Nephron (organoid): ENCODE results near the gene COX7A2L.

Experiments
- H3K27ac Mint-ChIP-seq, 3 experiments: 2 replicates each; pipeline ENCODE4 v1.8.0; 2020; ENCODE audit warnings: mixed read lengths in 3 of 3, mild to moderate bottlenecking in 2 of 3, moderate library complexity in 1 of 3
- H3K27me3 Mint-ChIP-seq: 2 replicates; pipeline ENCODE4 v1.8.0; 2021; ENCODE audit warnings: low read depth, mild to moderate bottlenecking, moderate library complexity, mixed read lengths
- H3K36me3 Mint-ChIP-seq: 2 replicates; pipeline ENCODE4 v1.8.0; 2020; ENCODE audit warnings: low read depth, mixed read lengths
- H3K4me1 Mint-ChIP-seq: 2 replicates; pipeline ENCODE4 v1.8.0; 2020; ENCODE audit warnings: mixed read lengths
- H3K4me3 Mint-ChIP-seq, 3 experiments: 2 replicates each; pipeline ENCODE4 v1.8.0; 2020; ENCODE audit warnings: mild to moderate bottlenecking in 3 of 3, mixed read lengths in 3 of 3, moderate library complexity in 2 of 3
- H3K9me3 Mint-ChIP-seq: 2 replicates; pipeline ENCODE4 v1.8.0; 2020; ENCODE audit warnings: mixed read lengths
- TF ChIP-seq, protein P1 (sequence below), 3 experiments: fragments of 200-600 bp; sonication (generic); IDR thresholded peaks; one replicate each; pipeline ENCODE4 v1.5.0; 2021; ENCODE audit warnings: antibody characterized with exemption in 3 of 3; ENCODE audit not compliant: unreplicated experiment in 3 of 3

Gene COX7A2L

DNA sequence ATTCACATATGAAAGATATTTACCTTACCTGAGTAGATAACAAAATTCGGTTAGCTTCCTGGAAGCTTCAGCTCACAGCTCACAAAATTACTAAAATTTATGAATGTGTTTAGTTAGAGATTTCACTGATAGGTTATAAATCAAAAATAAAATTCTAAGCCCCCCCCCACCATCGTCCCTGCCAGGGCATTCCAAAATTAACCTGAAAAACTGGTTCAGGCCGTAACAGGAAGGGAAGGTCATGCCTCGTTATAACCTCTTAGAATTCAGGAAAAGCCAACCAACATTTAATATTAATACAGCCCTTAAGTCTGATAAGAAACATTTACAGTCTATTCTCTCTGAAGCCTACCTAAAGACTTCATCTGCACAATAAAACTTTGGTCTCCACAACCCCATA, 48.9 kb downstream of the COX7A2L start:
- TF ChIP-seq, protein P1, sequence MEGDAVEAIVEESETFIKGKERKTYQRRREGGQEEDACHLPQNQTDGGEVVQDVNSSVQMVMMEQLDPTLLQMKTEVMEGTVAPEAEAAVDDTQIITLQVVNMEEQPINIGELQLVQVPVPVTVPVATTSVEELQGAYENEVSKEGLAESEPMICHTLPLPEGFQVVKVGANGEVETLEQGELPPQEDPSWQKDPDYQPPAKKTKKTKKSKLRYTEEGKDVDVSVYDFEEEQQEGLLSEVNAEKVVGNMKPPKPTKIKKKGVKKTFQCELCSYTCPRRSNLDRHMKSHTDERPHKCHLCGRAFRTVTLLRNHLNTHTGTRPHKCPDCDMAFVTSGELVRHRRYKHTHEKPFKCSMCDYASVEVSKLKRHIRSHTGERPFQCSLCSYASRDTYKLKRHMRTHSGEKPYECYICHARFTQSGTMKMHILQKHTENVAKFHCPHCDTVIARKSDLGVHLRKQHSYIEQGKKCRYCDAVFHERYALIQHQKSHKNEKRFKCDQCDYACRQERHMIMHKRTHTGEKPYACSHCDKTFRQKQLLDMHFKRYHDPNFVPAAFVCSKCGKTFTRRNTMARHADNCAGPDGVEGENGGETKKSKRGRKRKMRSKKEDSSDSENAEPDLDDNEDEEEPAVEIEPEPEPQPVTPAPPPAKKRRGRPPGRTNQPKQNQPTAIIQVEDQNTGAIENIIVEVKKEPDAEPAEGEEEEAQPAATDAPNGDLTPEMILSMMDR (IDR thresholded peaks at IDR 0.05; ENCODE audit: unreplicated experiment in 3 of 3) = no peak
- H3K4me1 Mint-ChIP-seq = no peaks in the 10 kb centered on the region
- no peaks in the 10 kb centered on the region for H3K9me3 Mint-ChIP-seq
- H3K27me3 Mint-ChIP-seq = no peaks in the 10 kb centered on the region
- H3K4me3 Mint-ChIP-seq = no peak overlapping the region
- H3K36me3 Mint-ChIP-seq = peaks cover 42% of the 10 kb centered on the region
- no peak overlapping the region for H3K27ac Mint-ChIP-seq

DNA sequence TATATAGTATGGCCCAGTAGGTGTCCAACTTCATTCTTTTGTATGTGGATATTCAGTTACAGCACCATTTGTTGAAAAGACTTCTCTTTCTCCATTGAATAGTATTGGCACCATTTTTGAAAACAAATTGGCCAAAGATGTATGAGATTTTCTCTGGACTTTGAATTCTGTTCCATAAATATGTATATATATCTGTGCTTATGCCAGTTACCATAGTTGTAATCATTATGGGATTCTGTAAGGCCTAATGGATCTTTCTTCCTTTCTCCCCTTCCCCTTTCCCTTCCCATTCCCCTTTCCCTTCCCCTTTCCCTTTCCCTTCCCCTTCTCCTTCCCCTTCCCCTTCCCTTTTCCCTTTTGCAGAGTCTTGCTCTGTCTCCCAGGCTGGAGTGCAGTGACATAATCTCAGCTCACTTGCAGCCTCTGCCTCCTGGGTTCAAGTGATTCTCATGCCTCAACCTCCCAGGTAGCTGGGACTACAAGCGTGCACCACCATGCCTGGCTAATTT, 51.0 kb downstream of the COX7A2L start:
- H3K27me3 Mint-ChIP-seq = no peaks in the 10 kb centered on the region
- H3K36me3 Mint-ChIP-seq = peaks cover 43% of the 10 kb centered on the region
- H3K4me1 Mint-ChIP-seq = no peaks in the 10 kb centered on the region
- no peak overlapping the region for H3K27ac Mint-ChIP-seq
- H3K9me3 Mint-ChIP-seq = no peaks in the 10 kb centered on the region
- TF ChIP-seq, protein P1 (IDR thresholded peaks at IDR 0.05; ENCODE audit: unreplicated experiment in 3 of 3) = no peak
- H3K4me3 Mint-ChIP-seq = no peak overlapping the region

DNA sequence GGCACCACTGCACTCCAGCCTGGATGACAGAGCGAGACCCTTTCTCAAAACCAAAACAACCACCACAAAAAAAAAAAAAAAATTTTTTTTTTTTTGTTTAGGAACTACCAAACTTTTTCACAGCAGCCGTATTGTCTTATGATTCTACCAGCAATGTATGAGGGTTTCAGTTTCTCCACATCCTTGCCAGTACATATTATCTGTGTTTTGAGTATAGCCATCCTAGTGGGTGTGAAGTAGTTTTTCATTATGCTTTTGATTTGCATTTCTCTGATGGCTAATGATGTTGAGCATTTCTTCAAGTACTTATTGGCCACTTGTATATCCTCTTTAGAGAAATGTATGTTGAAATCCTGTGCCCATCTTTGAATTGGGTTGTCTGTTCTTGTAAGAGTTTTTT, 51.7 kb downstream of the COX7A2L start:
- Mint-ChIP-seq H3K27ac (no peak overlapping the region), H3K9me3 (no peaks in the 10 kb centered on the region), H3K4me1 (no peaks in the 10 kb centered on the region), H3K27me3 (no peaks in the 10 kb centered on the region), H3K36me3 (peaks cover 40% of the 10 kb centered on the region), H3K4me3 (no peak overlapping the region)
- TF ChIP-seq, protein P1 (IDR thresholded peaks at IDR 0.05; ENCODE audit: unreplicated experiment in 3 of 3) = no peak

DNA sequence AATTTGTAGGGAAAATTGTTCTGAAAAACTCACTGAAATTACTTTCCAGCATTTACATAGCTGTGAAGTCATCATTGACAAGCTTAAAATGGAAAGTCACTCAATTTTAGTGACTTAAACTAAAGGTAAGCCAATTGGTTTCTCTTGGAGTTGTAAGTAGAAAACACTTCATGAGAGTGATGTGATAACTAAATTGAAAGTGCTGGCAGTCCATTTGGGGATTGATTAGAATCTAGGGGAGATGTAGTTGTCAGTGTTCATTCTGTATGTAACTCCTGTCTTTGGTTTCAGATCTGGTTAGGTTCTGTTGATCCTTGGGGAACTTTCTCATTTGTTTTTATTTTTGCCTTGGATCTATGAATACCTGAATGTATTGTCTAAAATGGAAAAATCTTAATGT, 53.8 kb downstream of the COX7A2L start:
- TF ChIP-seq, protein P1 (IDR thresholded peaks at IDR 0.05; ENCODE audit: unreplicated experiment in 3 of 3) = no peak
- Mint-ChIP-seq H3K27ac (no peak overlapping the region), H3K27me3 (peaks cover 3% of the 10 kb centered on the region), H3K4me3 (no peak overlapping the region), H3K36me3 (peaks cover 48% of the 10 kb centered on the region), H3K4me1 (no peaks in the 10 kb centered on the region), H3K9me3 (no peaks in the 10 kb centered on the region)

DNA sequence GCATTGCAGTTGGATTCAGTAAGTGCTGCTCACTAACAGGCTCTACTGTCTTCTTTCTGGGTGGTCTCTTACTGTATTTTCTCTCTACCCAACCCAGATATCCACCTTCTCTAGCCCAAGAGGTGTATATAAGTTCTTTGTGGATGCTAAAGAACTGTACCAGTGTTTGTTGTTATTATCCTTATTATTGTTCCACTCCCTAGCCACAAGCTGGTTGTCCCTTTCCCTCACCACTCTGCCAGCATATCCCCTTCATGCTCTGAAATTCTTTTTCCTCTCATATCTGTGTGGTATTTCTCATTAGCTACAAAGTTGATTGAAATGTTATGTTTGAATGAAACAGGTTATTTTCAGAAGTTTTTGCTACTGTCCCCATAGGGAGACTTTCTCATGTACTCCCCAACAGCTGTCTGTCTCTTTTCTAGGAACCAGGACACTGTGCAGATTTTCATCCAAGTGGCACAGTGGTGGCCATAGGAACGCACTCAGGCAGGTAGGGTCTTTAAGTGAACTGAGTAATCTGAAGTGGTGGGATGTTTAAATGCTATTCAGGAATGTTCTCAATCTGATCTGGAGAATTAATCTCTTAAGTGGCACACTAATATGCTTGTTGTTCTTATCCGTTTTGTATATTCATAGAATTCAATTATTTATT, 56.8 kb downstream of the COX7A2L start:
- Mint-ChIP-seq H3K36me3 (peaks cover 63% of the 10 kb centered on the region), H3K27ac (no peak overlapping the region), H3K4me1 (no peaks in the 10 kb centered on the region), H3K4me3 (no peak overlapping the region), H3K9me3 (no peaks in the 10 kb centered on the region), H3K27me3 (peaks cover 3% of the 10 kb centered on the region)
- TF ChIP-seq, protein P1 (IDR thresholded peaks at IDR 0.05; ENCODE audit: unreplicated experiment in 3 of 3) = no peak

DNA sequence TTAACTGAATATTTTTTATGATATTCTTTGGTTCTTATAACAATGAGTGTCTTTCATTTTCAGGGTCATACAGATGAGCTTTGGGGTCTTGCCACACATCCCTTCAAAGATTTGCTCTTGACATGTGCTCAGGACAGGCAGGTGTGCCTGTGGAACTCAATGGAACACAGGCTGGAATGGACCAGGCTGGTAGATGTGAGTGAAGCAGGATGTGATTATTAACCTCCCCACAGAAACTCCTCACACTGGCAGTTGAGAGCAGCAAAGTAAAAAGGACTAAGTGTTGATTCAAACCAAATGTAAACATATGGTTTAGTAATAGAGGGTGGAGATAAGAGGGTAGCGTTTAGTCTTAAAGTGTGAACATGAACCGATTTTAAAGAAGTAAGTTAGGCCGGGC, 57.8 kb downstream of the COX7A2L start:
- no peaks in the 10 kb centered on the region for H3K4me1 Mint-ChIP-seq
- no peaks in the 10 kb centered on the region for H3K9me3 Mint-ChIP-seq
- no peak overlapping the region for H3K4me3 Mint-ChIP-seq
- H3K36me3 Mint-ChIP-seq = peaks cover 72% of the 10 kb centered on the region
- TF ChIP-seq, protein P1 (IDR thresholded peaks at IDR 0.05; ENCODE audit: unreplicated experiment in 3 of 3) = no peak
- H3K27me3 Mint-ChIP-seq = peaks cover 3% of the 10 kb centered on the region
- H3K27ac Mint-ChIP-seq = no peak overlapping the region
